ENCODE data around the gene MTHFD2L. TPM values are rescaled to one million over a fixed set of nuclear protein-coding genes. Genes with fewer than 3 reads are reported as not detected.
A peak's percentile ranks its signal among the peaks of the same experiment; 100 is the strongest.

MTHFD2L gene
- total and polyA plus RNA-seq, 9 of the 15 experiments (the other 6 are each of a cell fraction or from before 2014, with no cell fraction given), result 10.0 to 39.0 (median 26.0) TPM

GRCh38 chr4:74331252-74331651, 173.3 kb downstream of the MTHFD2L start (continued):
- TF ChIP-seq, protein P1, sequence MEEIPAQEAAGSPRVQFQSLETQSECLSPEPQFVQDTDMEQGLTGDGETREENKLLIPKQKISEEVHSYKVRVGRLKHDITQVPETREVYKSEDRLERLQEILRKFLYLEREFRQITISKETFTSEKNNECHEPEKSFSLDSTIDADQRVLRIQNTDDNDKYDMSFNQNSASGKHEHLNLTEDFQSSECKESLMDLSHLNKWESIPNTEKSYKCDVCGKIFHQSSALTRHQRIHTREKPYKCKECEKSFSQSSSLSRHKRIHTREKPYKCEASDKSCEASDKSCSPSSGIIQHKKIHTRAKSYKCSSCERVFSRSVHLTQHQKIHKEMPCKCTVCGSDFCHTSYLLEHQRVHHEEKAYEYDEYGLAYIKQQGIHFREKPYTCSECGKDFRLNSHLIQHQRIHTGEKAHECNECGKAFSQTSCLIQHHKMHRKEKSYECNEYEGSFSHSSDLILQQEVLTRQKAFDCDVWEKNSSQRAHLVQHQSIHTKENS (CRISPR knock-in tag; IDR thresholded peaks at IDR 0.05), result no peak
- TF ChIP-seq HDAC2 (IDR thresholded peaks at IDR 0.05) (no peak), FOXA1 (IDR thresholded peaks at IDR 0.05; ENCODE audit: borderline replicate concordance) (no peak), CCNT2 (IDR thresholded peaks at IDR 0.05; ENCODE audit: borderline replicate concordance, extremely low read depth, insufficient read length, low read depth, low read length) (no peak), ZNF609 (CRISPR knock-in tag; IDR thresholded peaks at IDR 0.05; ENCODE audit: borderline replicate concordance) (no peak), PHF21A (IDR thresholded peaks at IDR 0.05; ENCODE audit: borderline replicate concordance, low read depth) (no peak), ZBTB8A (IDR thresholded peaks at IDR 0.05; ENCODE audit: partially characterized antibody) (no peak), FOS (IDR thresholded peaks at IDR 0.05; ENCODE audit: extremely low read depth, insufficient read length) (no peak), JUN (IDR thresholded peaks at IDR 0.05; ENCODE audit: borderline replicate concordance, low read depth, low read length) (no peak), JUN (CRISPR knock-in tag; IDR thresholded peaks at IDR 0.05; ENCODE audit: borderline replicate concordance) (no peak), HMG20A (CRISPR knock-in tag; conservative IDR thresholded peaks at IDR 0.05) (no peak), BDP1 (IDR thresholded peaks at IDR 0.05; ENCODE audit: insufficient read depth, insufficient read length) (no peak), SMARCA5 (IDR thresholded peaks at IDR 0.05) (no peak), EHMT2 (IDR thresholded peaks at IDR 0.05) (peak; percentile 68; the same call in 1 of the 2 replicates), FOXA3 (CRISPR knock-in tag; conservative IDR thresholded peaks at IDR 0.05 in 1 of 2, IDR thresholded peaks at IDR 0.05 in 1 of 2) (no peak), PCBP1 (IDR thresholded peaks at IDR 0.05; ENCODE audit: low read depth, low read length, poor library complexity, severe bottlenecking) (no peak), TAF7 (tag; IDR thresholded peaks at IDR 0.05) (no peak), PTRF (tag; IDR thresholded peaks at IDR 0.05) (no peak), POLR3A (IDR thresholded peaks at IDR 0.05; ENCODE audit: borderline replicate concordance, extremely low read depth, insufficient read depth, insufficient read length) (no peak), KLF1 (tag; IDR thresholded peaks at IDR 0.05) (no peak), NCOA4 (IDR thresholded peaks at IDR 0.05; ENCODE audit: partially characterized antibody) (no peak), RAD21 (CRISPR knock-in tag; conservative IDR thresholded peaks at IDR 0.05 in 1 of 2, IDR thresholded peaks at IDR 0.05 in 1 of 2) (no peak), KAT8 (IDR thresholded peaks at IDR 0.05; ENCODE audit: low read depth) (no peak), ZNF699 (CRISPR knock-in tag; IDR thresholded peaks at IDR 0.05; ENCODE audit: insufficient replicate concordance) (no peak), MCM5 (IDR thresholded peaks at IDR 0.05; ENCODE audit: low read depth) (no peak), WHSC1 (IDR thresholded peaks at IDR 0.05; ENCODE audit: low read length) (no peak)

Measured in K562 (cell line).